Right kidney (tissue), 9 donors: Measurements from ENCODE around the gene TCL1A.
A peak's percentile ranks its signal among the peaks of the same experiment; 100 is the strongest.
"Not testable (repeated sequence)": the region's sequence is repeated elsewhere in the genome, so short reads cannot be mapped to it uniquely, and the experiment has no call there.

ENCODE experiments used
- DNase-seq: peaks from one replicate; pipeline ENCODE4 v3.0.0-alpha.2; 2016
- long read RNA-seq, 8 donors: transcript quantifications; one replicate each; lab custom pipeline, GENCODE V29; 2026

TCL1A gene
- long read RNA-seq, donor 1, partial matches to known transcripts = 0 of 1 reads
- long read RNA-seq, donor 1, other reads (novel, unspliced or antisense) = 0 of 1 reads
- long read RNA-seq, donor 2 = 0 reads
- long read RNA-seq, donor 3 = 0 reads
- long read RNA-seq, donor 4 = 0 reads
- long read RNA-seq, donor 5 = 0 reads
- long read RNA-seq, donor 6 = 0 reads
- long read RNA-seq, donor 7 = 0 reads
- long read RNA-seq, donor 8 = 0 reads

- no peak for DNase-seq
Measured at GRCh38 chr14:95713596-95714371, at the start of gene TCL1A. TSS of gene TCL1A (minus strand) at chr14:95714125. CDS start at chr14:95714066, 59 bp downstream.

DNA sequence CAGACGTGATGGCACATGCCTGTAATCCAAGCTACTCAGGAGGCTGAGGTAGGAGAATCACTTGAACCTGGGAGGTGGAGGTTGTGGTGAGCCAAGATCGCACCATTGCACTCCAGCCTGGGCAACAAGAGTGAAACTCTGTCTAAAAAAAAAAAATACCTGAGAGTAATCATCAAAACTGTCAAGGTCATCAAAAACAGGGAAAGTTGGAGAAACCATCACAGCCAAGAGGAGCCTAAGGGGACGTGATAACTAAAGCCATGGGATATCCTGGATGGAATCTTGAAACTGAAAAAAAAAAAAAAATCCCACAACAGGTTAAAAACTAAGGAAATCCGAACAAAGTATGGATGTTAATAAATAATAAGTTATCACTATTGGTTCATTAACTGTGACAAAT is 49.1 kb upstream of the TCL1A start:
- DNase-seq = not testable (repeated sequence)

DNA sequence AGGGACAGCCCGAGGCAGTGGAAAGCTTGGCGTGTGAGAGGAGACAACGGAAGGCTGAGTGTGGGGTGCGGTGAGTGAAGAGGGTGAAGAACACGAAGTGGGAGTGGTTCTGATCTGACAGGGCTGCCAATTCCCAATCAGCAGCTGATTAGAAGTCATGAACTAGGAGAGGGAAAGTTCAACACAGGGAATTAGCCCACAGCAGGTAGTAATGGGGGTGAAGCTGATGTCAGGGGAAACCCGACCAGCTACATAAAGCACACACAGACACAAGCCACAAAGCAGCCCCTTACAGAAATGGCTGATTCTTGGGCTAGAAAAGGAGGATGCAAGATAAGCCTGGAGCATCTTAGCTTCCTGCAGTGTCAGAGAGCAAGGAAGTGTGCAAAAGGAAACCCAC is 47.5 kb upstream of the TCL1A start:
- DNase-seq = no peak

DNA sequence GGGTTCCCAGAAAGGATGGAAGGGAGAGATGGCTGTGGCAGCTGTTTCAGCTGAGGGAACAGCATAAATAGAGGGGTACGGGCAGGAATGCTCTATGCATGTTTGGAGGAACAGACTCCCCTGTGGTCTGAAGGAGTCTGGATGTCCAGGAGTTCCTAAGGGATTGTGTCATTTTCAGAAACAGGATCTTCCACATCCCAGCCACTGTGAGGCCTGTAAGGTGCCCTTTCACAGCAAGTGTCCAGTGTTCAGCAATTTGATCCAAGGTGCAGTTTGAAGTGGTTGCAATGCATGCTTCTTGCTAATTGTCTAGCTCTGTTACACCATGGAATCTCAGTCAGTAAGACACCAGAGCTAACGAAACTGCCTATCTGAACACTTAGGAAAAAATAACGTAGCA is 46.7 kb upstream of the TCL1A start:
- DNase-seq = no peak

DNA sequence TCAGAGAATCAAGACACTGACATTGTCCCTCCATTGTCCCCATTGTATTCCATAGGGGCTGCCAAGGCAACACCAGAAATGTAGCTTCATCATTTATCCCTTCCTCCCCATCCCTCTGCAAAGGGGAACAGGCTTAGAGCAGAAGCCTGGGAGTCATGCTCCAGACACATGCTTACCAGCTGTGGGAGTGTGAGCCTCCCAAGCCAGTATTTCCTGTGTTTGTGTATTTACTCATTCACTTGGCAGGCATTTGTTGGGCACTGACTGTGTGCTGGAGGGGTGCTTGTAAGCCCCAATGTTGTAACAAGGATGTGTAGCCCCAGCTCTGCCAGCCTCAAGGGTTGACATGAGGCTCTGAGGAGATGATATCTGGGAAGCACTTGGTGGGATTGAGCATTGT is 46.0 kb upstream of the TCL1A start:
- no peak for DNase-seq

DNA sequence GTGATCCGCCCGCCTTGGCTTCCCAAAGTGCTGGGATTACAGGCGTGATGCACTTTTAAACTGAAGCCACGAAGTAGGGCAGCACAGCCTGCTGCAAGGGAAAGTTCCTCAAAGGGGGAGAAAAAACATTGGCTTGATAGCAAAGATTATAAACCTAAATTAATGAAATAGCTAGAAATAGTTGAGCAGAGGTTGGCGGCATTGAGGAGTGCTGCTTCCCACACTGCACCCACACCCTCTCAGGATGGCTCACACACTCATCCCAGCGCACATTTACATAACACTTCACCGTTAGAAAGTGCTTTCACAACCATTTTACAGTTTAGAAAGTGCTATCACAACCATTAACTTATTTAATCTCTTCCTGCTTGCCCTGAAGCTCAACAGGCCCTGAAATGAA is 44.4 kb upstream of the TCL1A start:
- DNase-seq = no peak

- no peak for DNase-seq
Measured at GRCh38 chr14:95756751-95757150, 42.8 kb upstream of the TCL1A start.

GRCh38 chr14:95756127-95756526 is 42.2 kb upstream of the TCL1A start:
- no peak for DNase-seq

GRCh38 chr14:95741781-95742180 is 27.9 kb upstream of the TCL1A start:
- no peak for DNase-seq

- peak; percentile 5 for DNase-seq
Measured at GRCh38 chr14:95741038-95741490, 27.1 kb upstream of the TCL1A start.

- DNase-seq = no peak
Measured at GRCh38 chr14:95739356-95739755, 25.4 kb upstream of the TCL1A start.

DNA sequence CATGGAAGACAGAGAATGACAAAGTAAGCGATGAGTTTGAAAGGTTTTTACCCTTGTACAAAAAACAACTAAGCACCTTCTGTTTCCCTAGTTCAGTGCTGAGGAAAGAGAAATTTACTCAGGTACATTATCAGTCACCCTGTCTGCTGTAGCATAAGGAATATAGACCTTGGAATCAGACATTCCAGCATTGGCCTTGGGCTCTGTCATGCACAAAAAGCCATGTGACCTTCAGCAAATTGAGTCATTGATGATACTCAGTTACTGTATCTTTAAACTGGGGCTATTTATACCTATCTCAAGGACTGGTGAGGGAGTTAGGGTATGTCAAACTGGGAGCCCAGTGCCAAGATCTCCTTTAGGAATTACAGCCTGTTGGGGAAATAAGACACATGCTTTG is 19.3 kb upstream of the TCL1A start:
- DNase-seq = no peak

GRCh38 chr14:95730126-95730525 is 16.2 kb upstream of the TCL1A start:
- no peak for DNase-seq

GRCh38 chr14:95729402-95730028 is 15.6 kb upstream of the TCL1A start:
- not testable (repeated sequence) for DNase-seq

GRCh38 chr14:95727056-95727700 is 13.3 kb upstream of the TCL1A start:
- no peak for DNase-seq

DNA sequence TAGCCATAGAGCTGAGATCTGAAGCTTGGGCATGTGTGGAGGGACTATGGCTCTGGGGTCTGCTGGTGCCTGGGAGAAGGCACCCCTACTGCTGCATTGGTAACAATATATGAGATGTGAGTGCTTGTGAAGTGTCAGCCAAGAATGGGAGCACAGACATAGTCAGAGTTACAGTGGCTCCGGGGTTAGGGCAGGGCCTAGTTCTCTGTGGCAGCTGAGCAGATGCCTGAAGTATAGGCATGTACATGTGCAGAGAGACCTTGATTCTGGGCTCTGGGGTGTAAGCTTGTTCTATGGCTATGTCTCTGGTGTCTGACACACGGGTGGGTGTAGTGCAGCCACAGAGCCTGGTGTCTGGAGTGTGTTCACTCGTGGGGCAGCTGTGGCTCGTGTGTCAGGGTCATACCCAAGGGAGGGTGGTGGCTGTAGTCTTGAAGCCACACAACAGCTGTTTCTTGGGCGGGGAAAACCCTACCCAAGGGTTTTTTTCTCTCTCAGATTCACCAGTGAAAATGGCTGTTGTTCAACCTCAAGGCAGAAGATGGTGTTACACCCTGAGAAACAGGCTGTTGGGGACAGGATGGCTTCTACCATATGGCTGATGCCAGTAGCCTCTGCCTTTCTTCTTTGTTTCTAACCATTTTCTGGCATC is 11.9 kb upstream of the TCL1A start:
- no peak for DNase-seq

GRCh38 chr14:95722525-95723190 is 8.7 kb upstream of the TCL1A start:
- DNase-seq = no peak

GRCh38 chr14:95712398-95712797 is 1.5 kb downstream of the TCL1A start:
- no peak for DNase-seq

DNA sequence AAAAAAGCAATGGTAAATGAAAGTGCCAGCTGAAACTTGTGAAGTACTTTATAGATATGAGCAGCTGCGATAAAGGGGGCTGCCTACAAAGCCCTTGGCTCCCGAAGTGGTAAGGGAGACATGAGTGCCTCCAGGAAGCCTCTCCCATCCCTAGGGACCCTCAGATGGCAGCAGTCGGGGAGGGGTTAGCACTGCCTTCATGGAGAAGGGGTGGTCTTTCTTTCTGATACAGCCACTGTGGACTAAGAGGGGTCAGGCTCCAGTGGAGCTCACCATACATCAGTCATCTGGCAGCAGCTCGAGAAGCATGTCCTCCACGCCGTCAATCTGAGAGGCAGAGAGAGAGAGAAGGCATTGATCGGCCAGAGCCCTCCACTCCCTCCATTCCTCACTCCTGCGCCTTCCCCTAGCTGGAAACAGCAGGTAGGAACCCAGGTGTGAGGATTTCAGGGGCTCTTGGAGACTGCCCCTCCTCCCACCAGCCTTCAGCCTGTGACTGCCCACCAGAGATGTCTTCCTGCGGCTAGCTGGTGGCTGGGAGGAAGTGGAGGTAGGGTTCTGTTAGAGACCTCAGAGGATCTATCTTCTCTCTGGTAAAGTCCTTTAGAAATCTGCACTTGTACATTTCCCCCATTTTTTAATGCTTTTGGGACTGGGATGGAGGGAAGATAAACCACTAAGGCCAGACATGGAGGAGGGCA is 2.3 kb downstream of the TCL1A start:
- DNase-seq = no peak

GRCh38 chr14:95710106-95710505 is 3.8 kb downstream of the TCL1A start:
- DNase-seq = no peak

- no peak for DNase-seq
Measured at GRCh38 chr14:95707327-95707726, 6.6 kb downstream of the TCL1A start.
